HG03575 (cell line): Measurements from ENCODE around the gene SPARC.

Experiments used
- ATAC-seq: cut with Tn5 transposase; IDR thresholded peaks from one replicate; pipeline ENCODE4 v1.9.1; 2021; ENCODE audit not compliant: unreplicated experiment, insufficient number of reproducible peaks, low FRiP score; ENCODE audit errors: extremely low read depth

The SPARC gene

DNA sequence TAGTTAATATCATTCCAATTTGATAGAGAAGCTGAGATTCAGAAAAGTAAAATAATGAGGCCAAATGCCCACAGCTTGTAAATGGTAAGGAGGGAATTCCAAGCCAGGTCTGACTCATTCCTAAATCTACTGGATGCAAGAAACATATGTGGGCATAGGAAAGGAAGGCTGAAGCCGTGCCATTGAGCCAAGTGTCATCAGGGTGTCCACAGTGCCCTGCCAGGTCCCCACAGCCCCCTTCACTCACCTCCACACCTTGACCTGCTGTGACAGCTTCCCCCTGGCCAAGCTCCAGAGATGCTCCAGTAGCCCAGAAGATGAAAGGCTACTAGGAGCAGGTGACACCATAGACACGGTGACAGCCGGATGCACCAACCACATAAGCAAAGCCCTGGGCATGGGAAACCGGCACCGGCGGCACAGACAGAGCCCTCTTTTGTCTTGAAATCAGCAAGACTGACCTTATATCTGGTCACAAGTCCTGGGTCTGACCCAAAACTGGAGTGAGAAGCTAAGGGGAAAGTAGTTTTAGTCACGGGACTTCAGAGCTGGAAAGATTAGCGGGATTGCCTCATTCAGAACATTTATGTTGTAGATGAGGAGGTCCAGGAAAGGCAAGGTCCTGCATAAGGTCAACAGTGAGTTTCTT, 75.5 kb downstream of the SPARC start:
- ATAC-seq: no peak
